GM13976 (cell line): ENCODE measurements around the gene OR9A2.

Experiments used
- DNase-seq: peaks from one replicate; pipeline ENCODE4 v3.0.0; 2012; ENCODE audit warnings: low spot score
- CTCF ChIP-seq: IDR thresholded peaks from 2 replicates; pipeline ENCODE4 v1.5.1; 2012; ENCODE audit warnings: borderline replicate concordance, mild to moderate bottlenecking; ENCODE audit not compliant: insufficient read depth; ENCODE audit errors: extremely low read depth, missing control alignments, control extremely low read depth
- in situ Hi-C: fragments of 300-500 bp; cut with MboI; formaldehyde crosslinking; loops from one replicate; pipeline ENCODE4 v1.12.0; 2022; ENCODE audit warnings: low sequenced_read_pairs, mixed read lengths, inconsistent platforms; ENCODE audit not compliant: unreplicated experiment

The OR9A2 gene

GRCh38 chr7:143005632-143006260 is 21.2 kb downstream of the OR9A2 start:
- in situ Hi-C loops: loop anchor here (10.0 to 25.0 kb wide), 2 partner anchors 131 to 368 kb away; no protein-coding TSS in a partner anchor
- no peak for TF ChIP-seq CTCF
- DNase-seq: no peak

GRCh38 chr7:143003393-143004051 is 23.4 kb downstream of the OR9A2 start:
- in situ Hi-C loops: loop anchor here (10.0 to 25.0 kb wide), 2 partner anchors 129 to 366 kb away; no protein-coding TSS in a partner anchor
- peak; percentile 59 for TF ChIP-seq CTCF
- DNase-seq: peak; percentile 51

- in situ Hi-C loops: loop anchor here (10.0 to 25.0 kb wide), 2 partner anchors 128 to 366 kb away; no protein-coding TSS in a partner anchor
- DNase-seq: no peak
- TF ChIP-seq CTCF: no peak
These were observed 24.0 kb downstream of the OR9A2 start for GRCh38 chr7:143002898-143003297.

- in situ Hi-C loops: loop anchor here (10.0 to 25.0 kb wide), 2 partner anchors 127 to 365 kb away; no protein-coding TSS in a partner anchor
- DNase-seq: no peak
- TF ChIP-seq CTCF: no peak
These were observed 24.8 kb downstream of the OR9A2 start for GRCh38 chr7:143002106-143002505.

- no peak for DNase-seq
- in situ Hi-C loops: loop anchor here (10.0 to 25.0 kb wide), 2 partner anchors 126 to 363 kb away; no protein-coding TSS in a partner anchor
- TF ChIP-seq CTCF: no peak
These were observed 26.3 kb downstream of the OR9A2 start for GRCh38 chr7:143000648-143001047.

GRCh38 chr7:142999793-143000192 is 27.1 kb downstream of the OR9A2 start:
- TF ChIP-seq CTCF: no peak
- in situ Hi-C loops: loop anchor here (10.0 to 25.0 kb wide), 2 partner anchors 125 to 362 kb away; no protein-coding TSS in a partner anchor
- no peak for DNase-seq
